ENCODE results near the gene EBLN2.

EBLN2 gene

GRCh38 chr3:73028803-73029202 lies 32.7 kb upstream of the EBLN2 start:
- no peak for TF ChIP-seq CTCF (IDR thresholded peaks at IDR 0.05)

GRCh38 chr3:73029321-73029796 lies 32.1 kb upstream of the EBLN2 start:
- no peak for TF ChIP-seq CTCF (IDR thresholded peaks at IDR 0.05)

- no peak for TF ChIP-seq CTCF (IDR thresholded peaks at IDR 0.05)
Observed at GRCh38 chr3:73030073-73030597, 31.3 kb upstream of the EBLN2 start.

- no peak for TF ChIP-seq CTCF (IDR thresholded peaks at IDR 0.05)
Observed at GRCh38 chr3:73031573-73032103, 29.8 kb upstream of the EBLN2 start.

- TF ChIP-seq CTCF (IDR thresholded peaks at IDR 0.05), result no peak
Observed at GRCh38 chr3:73036694-73037591, 24.5 kb upstream of the EBLN2 start.

GRCh38 chr3:73041537-73041936 lies 19.9 kb upstream of the EBLN2 start:
- TF ChIP-seq CTCF (IDR thresholded peaks at IDR 0.05), result no peak

- TF ChIP-seq CTCF (IDR thresholded peaks at IDR 0.05), result no peak
Observed at GRCh38 chr3:73043414-73043813, 18.0 kb upstream of the EBLN2 start.

Measured in LNCAP (cell line).